ENCODE results near the gene LENEP.

Gene LENEP

DNA sequence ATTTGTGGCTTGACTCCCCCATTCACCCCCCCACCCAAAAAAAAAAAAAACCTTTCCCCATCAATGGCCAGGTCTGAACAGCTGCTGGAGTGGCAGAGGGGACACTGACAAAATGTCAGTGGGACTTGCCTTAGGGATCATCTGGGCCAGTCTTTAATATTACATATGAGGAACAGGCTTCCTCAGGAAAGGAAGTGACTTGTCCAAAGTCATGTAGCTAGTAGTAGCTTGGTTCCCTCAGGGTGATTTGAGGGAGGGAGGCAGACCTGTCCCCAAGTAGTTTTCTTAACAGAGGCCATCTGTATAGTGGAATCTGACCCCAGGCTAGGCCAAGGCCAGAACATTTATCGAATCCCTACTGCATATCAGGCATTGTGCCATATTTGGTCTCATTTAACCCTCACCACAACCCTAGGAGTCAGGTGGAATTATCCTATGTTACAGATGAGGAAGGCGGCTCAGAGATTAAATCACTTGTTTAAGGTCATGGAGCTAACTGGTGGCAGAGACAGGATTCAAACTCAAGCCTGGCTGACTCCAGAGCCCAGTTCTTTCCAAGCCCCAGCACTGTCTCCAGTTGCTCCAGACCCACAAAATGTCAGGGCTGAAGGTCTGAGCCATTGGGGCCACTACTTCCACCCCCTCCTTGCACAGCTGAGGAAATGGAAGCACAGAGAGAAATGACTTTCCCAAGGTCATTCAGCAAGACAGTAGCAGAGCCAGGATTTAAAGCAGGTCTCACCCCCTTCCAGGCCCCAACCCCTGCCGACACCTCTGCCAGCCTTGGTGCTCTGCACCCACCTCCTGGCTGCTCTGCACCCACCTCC, 19.6 kb downstream of the LENEP start:
- no peak for DNase-seq

- no peak for DNase-seq
Measured at GRCh38 chr1:155013632-155014031, 20.2 kb downstream of the LENEP start.

GRCh38 chr1:155014709-155015508, 21.5 kb downstream of the LENEP start:
- no peak for DNase-seq

DNA sequence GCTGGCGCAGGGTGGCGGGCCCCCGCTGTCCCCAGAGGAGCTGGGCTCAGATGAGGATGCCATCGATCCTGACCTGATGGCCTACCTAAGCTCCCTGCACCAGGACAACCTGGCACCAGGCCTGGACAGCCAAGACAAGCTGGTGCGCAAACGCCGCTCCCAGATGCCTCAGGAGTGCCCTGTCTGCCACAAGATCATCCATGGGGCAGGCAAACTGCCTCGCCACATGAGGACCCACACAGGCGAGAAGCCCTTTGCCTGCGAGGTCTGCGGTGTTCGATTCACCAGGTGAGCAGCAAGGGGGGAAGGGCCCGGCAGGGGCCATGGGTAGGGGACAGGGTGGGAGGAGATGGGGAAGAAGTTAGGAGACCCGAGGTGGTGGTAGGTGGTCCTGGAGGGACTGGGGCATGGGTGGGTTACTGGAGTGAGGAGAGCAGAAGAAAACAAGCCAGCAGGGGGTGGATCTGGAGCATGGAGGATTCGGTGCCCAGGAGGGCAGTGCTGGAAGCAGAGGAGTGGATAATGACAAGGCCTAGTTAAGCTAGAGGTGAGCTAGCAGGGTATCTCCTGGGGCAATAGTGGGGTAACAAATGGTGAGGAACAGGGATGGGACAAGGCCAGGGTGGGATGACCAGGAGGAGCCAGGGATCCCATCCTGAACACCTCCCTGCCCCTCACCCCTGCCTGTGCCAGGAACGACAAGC, 22.3 kb downstream of the LENEP start:
- DNase-seq: no peak

- no peak for DNase-seq
Measured at GRCh38 chr1:155016231-155016831, 22.9 kb downstream of the LENEP start.

GRCh38 chr1:155017041-155017945, 23.9 kb downstream of the LENEP start:
- DNase-seq: peak; percentile 87

GRCh38 chr1:155017946-155018316, 24.5 kb downstream of the LENEP start:
- no peak for DNase-seq

DNA sequence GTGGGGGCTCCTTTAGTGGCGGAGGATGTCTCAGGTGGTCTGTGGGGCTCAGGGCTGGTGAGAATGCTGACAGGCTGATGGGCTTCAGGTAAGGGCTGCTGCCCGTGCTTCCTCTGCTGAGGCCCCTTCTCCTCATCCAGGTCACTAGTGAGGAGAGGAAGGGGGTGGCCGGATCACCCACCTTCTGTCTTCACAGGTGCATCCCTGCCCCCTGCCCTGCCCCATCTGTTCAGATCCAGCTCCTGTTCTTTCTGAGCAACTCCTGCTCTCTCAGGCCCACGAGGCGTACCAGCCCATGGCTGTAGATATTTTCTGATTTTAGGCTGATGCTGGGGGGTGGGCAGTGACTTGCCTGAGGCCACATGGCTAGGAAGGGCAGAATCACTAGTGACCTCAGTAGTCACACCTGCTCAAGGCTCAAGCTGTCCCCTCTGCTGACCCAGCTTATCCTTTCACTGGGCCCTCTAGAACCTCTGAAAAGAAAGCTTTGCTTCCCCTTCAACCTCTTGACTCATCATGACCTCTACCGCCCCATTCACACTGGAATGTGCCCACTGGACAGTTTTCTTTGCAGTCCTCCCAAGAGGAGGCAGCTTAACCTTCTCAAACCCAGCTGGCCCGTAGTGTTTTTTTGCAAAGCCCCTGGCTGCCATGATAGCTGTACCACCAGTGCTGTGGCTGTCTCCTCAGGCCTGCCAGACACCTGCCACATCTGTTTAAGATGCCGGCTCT, 25.4 kb downstream of the LENEP start:
- no peak for DNase-seq

DNA sequence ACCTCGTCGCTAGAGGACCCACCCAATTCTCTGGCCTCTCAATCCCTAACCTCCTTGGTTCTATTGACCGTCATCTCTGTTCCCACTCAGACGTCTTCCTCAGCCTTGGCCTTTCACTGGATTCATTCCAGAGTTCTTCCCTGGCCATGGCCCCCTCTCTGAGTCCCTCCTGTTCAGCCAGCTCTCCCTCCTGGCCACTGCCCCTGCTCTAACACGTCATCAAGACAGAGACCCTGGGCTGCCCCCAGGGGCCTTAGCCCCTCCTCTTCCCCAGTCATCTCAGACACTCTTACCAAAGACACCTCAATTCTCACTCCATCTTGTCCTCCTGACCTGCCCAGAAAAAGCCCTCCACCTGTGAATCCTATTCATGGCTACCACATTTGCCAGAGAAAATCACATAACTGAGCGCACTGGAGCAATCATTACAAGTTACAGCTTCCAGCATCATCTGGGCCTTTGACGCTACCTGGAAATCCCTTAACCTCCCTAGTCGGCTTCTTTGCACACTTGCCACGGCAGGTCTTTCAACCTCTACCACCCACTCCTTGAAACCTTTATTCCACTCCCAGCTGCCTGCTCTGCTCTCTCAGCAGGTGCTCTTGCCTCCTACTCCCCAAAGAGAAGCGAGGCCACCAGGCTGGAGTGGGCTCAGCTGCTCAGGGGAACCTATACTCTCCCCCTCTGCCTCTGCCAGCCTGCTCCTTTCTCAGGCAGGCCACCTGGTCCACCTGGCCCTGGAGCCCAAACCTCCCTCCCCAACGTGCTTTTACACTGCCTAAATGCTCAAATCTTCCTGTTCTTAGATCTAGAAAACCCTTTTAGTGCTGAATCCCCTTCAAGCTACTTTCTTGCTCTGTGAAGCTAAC, 26.2 kb downstream of the LENEP start:
- no peak for DNase-seq

DNA sequence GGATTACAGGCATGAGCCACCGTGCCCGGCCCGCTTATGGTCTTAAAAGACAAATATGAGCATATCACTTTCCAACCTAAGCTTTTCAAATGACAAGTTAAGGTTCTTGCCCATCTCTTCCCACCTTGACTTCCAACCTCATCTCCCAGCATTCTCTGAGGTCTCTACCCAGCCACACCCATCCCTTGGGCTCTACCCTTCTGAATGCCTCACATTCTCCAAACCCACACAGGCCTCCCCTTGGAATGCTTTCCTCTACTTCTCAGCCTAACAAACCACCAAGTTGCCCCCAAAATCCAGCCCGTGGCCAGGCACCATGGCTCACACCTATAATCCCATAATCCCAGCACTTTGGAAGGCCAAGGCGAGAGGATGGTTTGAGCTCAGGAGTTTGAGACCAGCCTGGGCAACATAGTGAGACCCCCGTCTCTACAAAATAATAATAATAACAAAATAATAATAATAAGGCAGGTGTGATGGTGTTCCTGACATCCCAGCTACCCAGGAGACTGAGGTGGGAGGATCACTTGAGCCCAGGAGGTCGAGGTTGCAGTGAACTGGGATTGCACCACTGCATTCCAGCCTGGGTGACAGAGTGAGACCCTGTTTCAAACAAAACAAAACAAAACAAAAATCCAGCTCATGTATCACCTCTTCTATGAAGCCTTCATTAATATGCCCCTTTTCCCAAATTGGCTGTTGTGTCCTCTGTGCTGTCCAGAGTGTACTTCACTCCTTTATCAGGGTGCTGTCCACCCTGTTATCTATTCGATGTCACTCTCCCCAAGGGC, 28.9 kb downstream of the LENEP start:
- no peak for DNase-seq

- DNase-seq: peak; percentile 14
Measured at GRCh38 chr1:155022927-155023236, 29.5 kb downstream of the LENEP start.

DNA sequence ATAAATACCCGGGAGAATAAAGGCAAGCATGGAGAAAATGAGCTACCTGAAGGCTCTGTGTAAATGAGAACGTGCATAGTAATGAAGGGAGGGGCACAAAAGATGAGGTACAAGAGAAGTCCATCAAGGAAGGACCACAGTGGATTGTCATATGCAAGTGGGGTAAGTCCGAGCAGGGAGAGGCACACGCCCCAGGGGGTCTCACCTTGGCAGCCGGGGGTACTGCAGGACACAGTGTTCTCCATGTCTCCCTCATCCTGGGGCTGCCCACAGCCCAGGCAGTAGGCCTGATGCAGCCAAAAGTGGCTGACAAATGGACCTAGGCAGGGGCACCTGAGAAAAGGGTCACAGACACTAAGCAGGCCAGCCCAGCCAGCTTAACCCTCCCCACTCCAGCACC, 30.2 kb downstream of the LENEP start:
- no peak for DNase-seq

DNA sequence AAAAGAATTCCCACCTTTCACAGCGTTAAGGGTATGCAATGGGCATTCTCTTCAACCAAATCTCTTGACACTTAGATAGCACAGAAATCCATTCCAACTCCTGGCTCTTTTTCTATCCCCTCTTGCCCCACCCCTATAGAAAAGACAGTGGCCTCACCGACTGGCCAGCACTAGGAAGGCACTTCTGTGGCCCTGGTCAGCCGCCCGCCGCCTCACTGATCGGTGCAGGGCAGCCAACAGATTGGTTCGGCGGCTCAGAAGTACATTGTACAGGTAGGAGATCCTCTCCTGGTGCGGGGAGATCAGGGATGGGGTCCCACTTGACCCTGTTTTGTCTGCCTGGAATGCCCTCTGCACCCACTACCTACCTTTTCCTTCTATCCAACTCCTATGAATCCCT, 30.9 kb downstream of the LENEP start:
- DNase-seq: no peak

- no peak for DNase-seq
Measured at GRCh38 chr1:155026154-155026553, 32.8 kb downstream of the LENEP start.

- DNase-seq: no peak
Measured at GRCh38 chr1:155026588-155026987, 33.2 kb downstream of the LENEP start.

DNA sequence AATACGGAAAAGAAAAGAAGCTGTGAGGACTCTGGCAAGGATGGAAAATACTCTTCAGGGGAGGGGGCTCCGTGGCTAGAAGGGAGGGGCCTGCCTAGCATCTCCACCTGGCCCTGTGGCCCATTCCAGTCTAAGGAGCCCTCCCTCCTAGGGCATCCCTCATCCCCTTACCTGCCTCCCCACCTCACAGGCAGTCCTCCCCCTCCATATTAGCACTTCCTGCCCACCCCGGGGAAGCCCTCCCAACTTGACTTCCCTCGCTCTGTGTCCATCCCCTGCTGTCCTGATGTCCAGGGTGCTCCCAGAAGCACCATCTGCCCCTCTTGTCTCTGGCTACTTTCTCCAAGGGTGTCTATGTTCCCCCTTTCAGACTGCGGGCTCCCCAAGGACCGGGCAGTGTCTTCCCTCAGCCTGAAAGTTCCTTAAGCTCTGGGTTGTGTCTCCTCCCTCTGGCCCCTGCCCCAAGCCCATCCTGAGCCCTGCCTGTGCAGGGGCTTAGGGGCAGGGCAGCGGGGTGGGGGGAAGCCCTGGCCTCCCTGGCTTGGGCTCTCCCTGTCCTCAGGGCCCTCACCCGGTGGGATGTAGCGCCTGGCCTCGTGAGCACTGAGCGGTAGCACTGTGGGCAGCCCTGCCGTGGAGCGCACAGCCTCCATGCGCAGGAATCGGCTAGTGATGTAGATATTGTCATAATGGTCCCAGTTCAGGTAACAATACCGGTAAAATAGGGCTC, 36.3 kb downstream of the LENEP start:
- no peak for DNase-seq

DNA sequence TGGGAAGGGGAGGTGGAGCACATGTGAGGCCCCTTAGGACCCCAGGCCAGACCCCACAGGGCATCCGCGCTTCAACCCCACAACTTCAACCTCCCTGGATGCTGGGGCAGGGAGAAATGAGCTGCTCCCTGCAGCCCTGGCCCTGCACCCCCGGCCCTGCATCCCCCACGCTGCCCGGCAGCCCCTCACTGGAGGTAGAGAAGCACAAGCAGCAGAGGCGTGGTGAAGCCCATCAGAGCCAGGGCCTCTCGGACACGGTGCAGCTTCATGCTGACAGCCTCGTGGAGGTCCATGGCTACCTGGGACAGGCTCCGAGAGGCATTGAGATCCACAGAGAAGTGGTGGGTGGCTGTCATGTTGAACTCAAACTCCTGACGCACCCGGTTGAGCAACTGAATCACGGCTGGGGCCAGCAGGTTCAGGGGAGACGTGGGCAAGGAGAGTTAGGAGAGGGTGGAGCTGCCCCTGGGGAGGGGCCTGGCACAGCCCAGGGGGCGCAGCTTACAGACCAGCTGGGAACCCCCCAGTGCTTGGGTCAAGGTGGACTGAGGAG, 36.9 kb downstream of the LENEP start:
- DNase-seq: no peak

- no peak for DNase-seq
Measured at GRCh38 chr1:155030899-155031298, 37.5 kb downstream of the LENEP start.

DNA sequence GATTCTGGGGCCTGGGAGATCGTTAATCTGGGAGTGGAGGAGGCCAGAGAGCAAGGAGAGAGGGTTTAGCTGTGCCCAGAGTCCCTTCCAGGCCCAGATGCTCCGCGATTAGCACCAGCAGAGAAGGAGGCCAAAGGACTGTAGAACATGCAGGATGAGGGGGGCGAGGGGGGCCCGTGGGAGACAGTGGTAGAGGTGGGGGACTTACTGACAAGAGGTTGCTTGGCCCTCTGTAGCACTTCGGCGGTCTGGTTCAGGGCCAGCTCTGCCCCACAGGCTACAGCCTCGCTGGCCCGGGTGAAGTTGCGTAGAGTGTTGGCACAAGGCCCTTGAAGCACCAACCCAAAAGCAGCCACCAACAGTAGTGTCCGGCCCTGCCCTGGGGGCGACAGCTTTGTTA, 39.5 kb downstream of the LENEP start:
- DNase-seq: no peak
